HUES48 (cell line): ENCODE data around the gene KCNIP3.

Experiments used
- H3K27ac ChIP-seq: one replicate; pipeline ENCODE4 v1.7.0; 2013; ENCODE audit warnings: low read depth, low read length, inconsistent platforms
- H3K27me3 ChIP-seq: 2 replicates; pipeline ENCODE4 v1.6.1; 2013; ENCODE audit warnings: mild to moderate bottlenecking, low read length; ENCODE audit not compliant: control insufficient read depth, insufficient read depth
- H3K36me3 ChIP-seq: 2 replicates; pipeline ENCODE4 v1.6.1; 2013; ENCODE audit warnings: low read length; ENCODE audit not compliant: control insufficient read depth, insufficient read depth
- H3K4me1 ChIP-seq: 2 replicates; pipeline ENCODE4 v1.6.1; 2013; ENCODE audit warnings: mild to moderate bottlenecking, low read length; ENCODE audit not compliant: control insufficient read depth, insufficient read depth
- H3K4me3 ChIP-seq: 2 replicates; pipeline ENCODE4 v1.5.1; 2013; ENCODE audit warnings: mild to moderate bottlenecking, low read depth, low read length
- H3K9ac ChIP-seq: 2 replicates; pipeline ENCODE4 v1.6.1; 2013; ENCODE audit warnings: mild to moderate bottlenecking, low read depth, low read length, moderate library complexity
- H3K9me3 ChIP-seq: 2 replicates; pipeline ENCODE4 v1.6.1; 2013; ENCODE audit warnings: low read length; ENCODE audit not compliant: control insufficient read depth, insufficient read depth

Gene KCNIP3

DNA sequence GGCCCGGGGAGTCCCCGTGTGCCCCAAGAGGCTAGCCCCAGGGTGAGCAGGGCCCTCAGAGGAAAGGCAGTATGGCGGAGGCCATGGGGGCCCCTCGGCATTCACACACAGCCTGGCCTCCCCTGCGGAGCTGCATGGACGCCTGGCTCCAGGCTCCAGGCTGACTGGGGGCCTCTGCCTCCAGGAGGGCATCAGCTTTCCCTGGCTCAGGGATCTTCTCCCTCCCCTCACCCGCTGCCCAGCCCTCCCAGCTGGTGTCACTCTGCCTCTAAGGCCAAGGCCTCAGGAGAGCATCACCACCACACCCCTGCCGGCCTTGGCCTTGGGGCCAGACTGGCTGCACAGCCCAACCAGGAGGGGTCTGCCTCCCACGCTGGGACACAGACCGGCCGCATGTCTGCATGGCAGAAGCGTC, 88.4 kb downstream of the KCNIP3 start:
- Histone ChIP-seq H3K27ac (no peak overlapping the region), H3K36me3 (no peaks in the 10 kb centered on the region), H3K4me1 (no peaks in the 10 kb centered on the region), H3K9me3 (no peaks in the 10 kb centered on the region), H3K9ac (no peak overlapping the region), H3K27me3 (0 out of 2 replicates have a peak, but pooled peaks cover 5% of the 10 kb centered on the region), H3K4me3 (no peak overlapping the region)

- H3K27me3 ChIP-seq = 0 out of 2 replicates have a peak, but pooled peaks cover 5% of the 10 kb centered on the region
- no peaks in the 10 kb centered on the region for H3K4me1 ChIP-seq
- H3K27ac ChIP-seq = no peak overlapping the region
These were observed 88.9 kb downstream of the KCNIP3 start for GRCh38 chr2:95386031-95386430.

DNA sequence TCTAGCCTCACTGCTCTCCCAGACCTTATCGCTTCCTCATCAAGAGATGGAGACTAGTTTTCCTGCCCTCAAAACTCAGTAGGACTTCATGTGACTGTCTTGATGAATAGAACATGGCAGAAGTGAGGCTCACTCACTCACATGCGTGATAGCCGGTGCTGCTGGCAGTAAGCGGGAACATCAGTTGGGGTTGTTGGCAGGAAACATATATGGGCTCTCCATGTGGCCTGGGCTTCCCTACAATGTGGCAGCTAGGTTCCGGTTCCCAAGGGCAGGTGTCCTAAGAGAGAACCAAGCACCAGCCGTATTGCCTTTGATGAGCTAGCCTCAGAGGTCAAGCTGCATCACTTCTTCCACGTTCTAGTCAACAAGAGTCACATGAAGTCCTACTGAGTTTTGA, 90.2 kb downstream of the KCNIP3 start:
- 0 out of 2 replicates have a peak, but pooled peaks cover 5% of the 10 kb centered on the region for H3K27me3 ChIP-seq
- H3K4me1 ChIP-seq = no peaks in the 10 kb centered on the region
- no peak overlapping the region for H3K4me3 ChIP-seq
- no peaks in the 10 kb centered on the region for H3K36me3 ChIP-seq
- no peak overlapping the region for H3K9ac ChIP-seq
- no peaks in the 10 kb centered on the region for H3K9me3 ChIP-seq
- H3K27ac ChIP-seq = no peak overlapping the region

More at GRCh38 chr2:95386031-95386430, 88.9 kb downstream of the KCNIP3 start:
- H3K36me3 ChIP-seq = no peaks in the 10 kb centered on the region
- no peak overlapping the region for H3K9ac ChIP-seq
- H3K4me3 ChIP-seq = no peak overlapping the region
- no peaks in the 10 kb centered on the region for H3K9me3 ChIP-seq

GRCh38 chr2:95388091-95388692, 91.0 kb downstream of the KCNIP3 start:
- Histone ChIP-seq H3K36me3 (no peaks in the 10 kb centered on the region), H3K27ac (no peak overlapping the region), H3K27me3 (0 out of 2 replicates have a peak, but pooled peaks cover 5% of the 10 kb centered on the region), H3K9me3 (no peaks in the 10 kb centered on the region), H3K4me1 (no peaks in the 10 kb centered on the region), H3K9ac (no peak overlapping the region), H3K4me3 (no peak overlapping the region)

DNA sequence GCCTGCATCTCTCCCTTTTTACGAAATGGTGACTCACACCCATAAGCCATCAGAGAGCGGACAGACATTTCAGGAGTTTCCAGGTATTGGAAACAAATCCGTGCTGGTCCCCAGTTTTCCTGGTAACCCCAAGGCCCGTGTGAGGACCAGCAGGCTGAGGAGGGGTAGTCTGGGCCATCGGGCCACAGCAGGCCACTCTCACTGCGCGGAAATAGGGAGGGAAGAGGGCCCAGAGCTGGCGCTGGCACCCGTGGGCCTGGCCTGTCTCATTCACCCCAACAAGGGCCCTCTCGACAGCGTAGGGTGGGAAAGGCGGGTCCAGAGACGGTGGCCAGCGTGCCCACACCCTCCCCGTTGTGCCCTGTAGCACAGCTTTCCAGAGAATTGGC, 91.7 kb downstream of the KCNIP3 start:
- H3K9me3 ChIP-seq = no peaks in the 10 kb centered on the region
- H3K9ac ChIP-seq = no peak overlapping the region
- H3K4me3 ChIP-seq = no peak overlapping the region

GRCh38 chr2:95389245-95390119, 92.3 kb downstream of the KCNIP3 start:
- no peaks in the 10 kb centered on the region for H3K9me3 ChIP-seq
- H3K4me3 ChIP-seq = no peak overlapping the region
- no peak overlapping the region for H3K27ac ChIP-seq
- 0 out of 2 replicates have a peak, but pooled peaks cover 5% of the 10 kb centered on the region for H3K27me3 ChIP-seq
- no peak overlapping the region for H3K9ac ChIP-seq
- H3K36me3 ChIP-seq = no peaks in the 10 kb centered on the region
- no peaks in the 10 kb centered on the region for H3K4me1 ChIP-seq

More for the DNA sequence above, 91.7 kb downstream of the KCNIP3 start:
- Histone ChIP-seq H3K27me3 (0 out of 2 replicates have a peak, but pooled peaks cover 5% of the 10 kb centered on the region), H3K4me1 (no peaks in the 10 kb centered on the region), H3K27ac (no peak overlapping the region), H3K36me3 (no peaks in the 10 kb centered on the region)

- Histone ChIP-seq H3K9ac (no peak overlapping the region), H3K4me1 (no peaks in the 10 kb centered on the region), H3K36me3 (no peaks in the 10 kb centered on the region), H3K9me3 (no peaks in the 10 kb centered on the region), H3K27me3 (0 out of 2 replicates have a peak, but pooled peaks cover 5% of the 10 kb centered on the region), H3K4me3 (no peak overlapping the region), H3K27ac (no peak overlapping the region)
These were observed 93.2 kb downstream of the KCNIP3 start for GRCh38 chr2:95390272-95390880.

DNA sequence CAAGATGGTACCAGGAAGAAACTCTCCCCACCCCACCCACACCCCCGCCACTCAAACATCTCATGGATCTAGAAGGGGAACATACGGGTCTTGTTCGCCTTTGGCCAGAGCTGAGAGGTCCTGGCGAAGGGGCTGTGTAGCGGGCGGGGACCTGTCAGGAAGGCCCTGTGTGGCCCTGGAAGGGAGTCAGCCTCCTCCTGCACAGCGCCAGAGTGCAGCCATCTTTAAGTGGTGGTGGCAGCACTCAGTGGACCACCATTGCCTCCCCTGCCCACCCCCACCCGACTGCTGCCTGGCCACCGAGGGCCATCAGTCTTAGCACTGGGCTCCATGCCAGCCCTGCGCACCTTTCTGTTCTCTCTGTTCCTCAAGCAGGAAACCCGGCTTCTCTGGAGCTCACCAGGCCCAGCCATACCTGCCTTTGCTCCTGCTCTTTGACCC, 93.8 kb downstream of the KCNIP3 start:
- Histone ChIP-seq H3K27me3 (0 out of 2 replicates have a peak, but pooled peaks cover 5% of the 10 kb centered on the region), H3K36me3 (no peaks in the 10 kb centered on the region), H3K27ac (no peak overlapping the region), H3K9ac (no peak overlapping the region), H3K9me3 (no peaks in the 10 kb centered on the region), H3K4me1 (no peaks in the 10 kb centered on the region), H3K4me3 (no peak overlapping the region)

GRCh38 chr2:95391641-95392310, 94.6 kb downstream of the KCNIP3 start:
- H3K4me3 ChIP-seq = no peak overlapping the region
- no peak overlapping the region for H3K27ac ChIP-seq
- no peaks in the 10 kb centered on the region; the same call in 1 of the 2 replicates for H3K4me1 ChIP-seq
- H3K27me3 ChIP-seq = 0 out of 2 replicates have a peak, but pooled peaks cover 5% of the 10 kb centered on the region
- no peaks in the 10 kb centered on the region for H3K36me3 ChIP-seq
- H3K9me3 ChIP-seq = no peaks in the 10 kb centered on the region
- no peak overlapping the region for H3K9ac ChIP-seq

- Histone ChIP-seq H3K27ac (no peak overlapping the region), H3K27me3 (0 out of 2 replicates have a peak, but pooled peaks cover 5% of the 10 kb centered on the region), H3K9ac (no peak overlapping the region), H3K4me3 (no peak overlapping the region), H3K9me3 (no peaks in the 10 kb centered on the region), H3K4me1 (no peaks in the 10 kb centered on the region; the same call in 1 of the 2 replicates), H3K36me3 (no peaks in the 10 kb centered on the region)
These were observed 95.2 kb downstream of the KCNIP3 start for GRCh38 chr2:95392320-95392719.
